HEK293 (cell line): Measurements from ENCODE around the gene COL18A1.

ENCODE experiments used
- ELK4 ChIP-seq: IDR thresholded peaks from 2 replicates; pipeline ENCODE4 v1.6.1; 2011; ENCODE audit warnings: mild to moderate bottlenecking, low read depth, low read length, borderline replicate concordance
- GLI2 ChIP-seq: fragments of 450-650 bp; formaldehyde crosslinking; IDR thresholded peaks from 2 replicates; pipeline ENCODE4; 2017; ENCODE audit warnings: missing biosample characterization, missing genetic modification characterization, low read depth, borderline replicate concordance
- IKZF3 ChIP-seq: fragments of 450-650 bp; IDR thresholded peaks from 2 replicates; pipeline ENCODE4 v1.5.0; 2018; ENCODE audit warnings: missing biosample characterization, mild to moderate bottlenecking, missing genetic modification characterization, moderate library complexity
- KLF8 ChIP-seq: fragments of 450-650 bp; formaldehyde crosslinking; IDR thresholded peaks from 2 replicates; pipeline ENCODE4 v1.5.1; 2016; ENCODE audit warnings: missing biosample characterization, missing genetic modification characterization
- PBX3 ChIP-seq: sonication (generic); formaldehyde crosslinking; IDR thresholded peaks from 2 replicates; pipeline ENCODE4 v1.8.1; 2022; ENCODE audit warnings: mild to moderate bottlenecking, moderate library complexity, missing genetic modification reagents
- ZBTB17 ChIP-seq: fragments of 450-650 bp; formaldehyde crosslinking; IDR thresholded peaks from 2 replicates; pipeline ENCODE4 v1.5.1; 2016; ENCODE audit warnings: missing biosample characterization, missing genetic modification characterization
- ZBTB49 ChIP-seq: fragments of 450-650 bp; formaldehyde crosslinking; IDR thresholded peaks from 2 replicates; pipeline ENCODE4 v1.5.1; 2016; ENCODE audit warnings: missing biosample characterization, missing genetic modification characterization, low read depth
- ZBTB7A ChIP-seq: fragments of 450-650 bp; formaldehyde crosslinking; IDR thresholded peaks from 2 replicates; pipeline ENCODE4 v1.5.1; 2016; ENCODE audit warnings: low read depth, missing biosample characterization, missing genetic modification characterization
- ZFHX2 ChIP-seq: fragments of 450-650 bp; formaldehyde crosslinking; conservative IDR thresholded peaks from 2 replicates; pipeline ENCODE4 v1.5.1; 2016; ENCODE audit warnings: missing biosample characterization, missing genetic modification characterization
- ZFP3 ChIP-seq: fragments of 450-650 bp; formaldehyde crosslinking; IDR thresholded peaks from 2 replicates; pipeline ENCODE4 v1.5.1; 2016; ENCODE audit warnings: low read depth, missing biosample characterization, missing genetic modification characterization
- ZNF10 ChIP-seq: fragments of 450-650 bp; formaldehyde crosslinking; IDR thresholded peaks from 2 replicates; pipeline ENCODE4 v1.5.1; 2017; ENCODE audit warnings: missing biosample characterization, missing genetic modification characterization
- ZNF121 ChIP-seq: fragments of 450-650 bp; formaldehyde crosslinking; IDR thresholded peaks from 2 replicates; pipeline ENCODE4 v1.5.1; 2016; ENCODE audit warnings: missing biosample characterization, missing genetic modification characterization
- ZNF140 ChIP-seq: fragments of 450-650 bp; formaldehyde crosslinking; IDR thresholded peaks from 2 replicates; pipeline ENCODE4 v1.5.1; 2016; ENCODE audit warnings: missing biosample characterization, missing genetic modification characterization
- ZNF148 ChIP-seq: fragments of 450-650 bp; formaldehyde crosslinking; IDR thresholded peaks from 2 replicates; pipeline ENCODE4 v1.5.0; 2017; ENCODE audit warnings: missing biosample characterization, missing genetic modification characterization, borderline replicate concordance
- ZNF223 ChIP-seq: fragments of 450-650 bp; formaldehyde crosslinking; IDR thresholded peaks from 2 replicates; pipeline ENCODE4 v1.5.1; 2016; ENCODE audit warnings: missing biosample characterization, missing genetic modification characterization
- ZNF292 ChIP-seq: fragments of 450-650 bp; formaldehyde crosslinking; IDR thresholded peaks from 2 replicates; pipeline ENCODE4 v1.5.1; 2016; ENCODE audit warnings: low read depth, missing biosample characterization, missing genetic modification characterization, borderline replicate concordance
- ZNF354C ChIP-seq: fragments of 450-650 bp; formaldehyde crosslinking; IDR thresholded peaks from 2 replicates; pipeline ENCODE4 v1.5.1; 2016; ENCODE audit warnings: missing biosample characterization, missing genetic modification characterization, low read depth, borderline replicate concordance
- ZNF48 ChIP-seq: fragments of 450-650 bp; formaldehyde crosslinking; IDR thresholded peaks from 2 replicates; pipeline ENCODE4 v1.5.1; 2016; ENCODE audit warnings: missing biosample characterization, missing genetic modification characterization
- ZNF488 ChIP-seq: fragments of 450-650 bp; formaldehyde crosslinking; IDR thresholded peaks from 2 replicates; pipeline ENCODE4 v1.5.1; 2016; ENCODE audit warnings: missing biosample characterization, missing genetic modification characterization
- ZNF513 ChIP-seq: fragments of 450-650 bp; IDR thresholded peaks from 2 replicates; pipeline ENCODE4 v1.5.1; 2018; ENCODE audit warnings: missing biosample characterization, missing genetic modification characterization
- ZNF529 ChIP-seq: fragments of 450-650 bp; formaldehyde crosslinking; IDR thresholded peaks from 2 replicates; pipeline ENCODE4 v1.5.1; 2017; ENCODE audit warnings: missing genetic modification characterization, missing biosample characterization; ENCODE audit not compliant: insufficient replicate concordance
- ZNF548 ChIP-seq: fragments of 450-650 bp; formaldehyde crosslinking; IDR thresholded peaks from 2 replicates; pipeline ENCODE4 v1.5.1; 2016; ENCODE audit warnings: missing biosample characterization, missing genetic modification characterization
- ZNF555 ChIP-seq: fragments of 450-650 bp; formaldehyde crosslinking; conservative IDR thresholded peaks from 2 replicates; pipeline ENCODE4 v1.5.1; 2017; ENCODE audit warnings: missing biosample characterization, mild to moderate bottlenecking, missing genetic modification characterization, inconsistent platforms
- ZNF624 ChIP-seq: fragments of 450-650 bp; formaldehyde crosslinking; IDR thresholded peaks from 2 replicates; pipeline ENCODE4 v1.5.1; 2017; ENCODE audit warnings: missing biosample characterization, missing genetic modification characterization
- ZNF639 ChIP-seq: fragments of 450-650 bp; formaldehyde crosslinking; IDR thresholded peaks from 2 replicates; pipeline ENCODE4 v1.5.1; 2016; ENCODE audit warnings: missing biosample characterization, missing genetic modification characterization
- ZNF768 ChIP-seq: fragments of 450-650 bp; formaldehyde crosslinking; IDR thresholded peaks from 2 replicates; pipeline ENCODE4 v1.5.1; 2018; ENCODE audit warnings: missing biosample characterization, mild to moderate bottlenecking, missing genetic modification characterization
- ZNF777 ChIP-seq: fragments of 450-650 bp; formaldehyde crosslinking; IDR thresholded peaks from 2 replicates; pipeline ENCODE4 v1.5.1; 2017; ENCODE audit warnings: missing biosample characterization, missing genetic modification characterization, borderline replicate concordance

The COL18A1 gene

GRCh38 chr21:45555557-45556301, 150.8 kb downstream of the COL18A1 start (continued):
- TF ChIP-seq ZNF624 (tag by site-specific recombination) (no peak), ZNF148 (tag by site-specific recombination) (no peak), ZNF488 (tag by site-specific recombination) (no peak), ZBTB17 (tag by site-specific recombination) (peak; percentile 81), ZNF548 (tag by site-specific recombination) (peak; percentile 31), ELK4 (no peak), ZBTB49 (tag by site-specific recombination) (no peak), ZNF223 (0 out of 2 replicates have a peak, but pooled peaks have one; percentile 15), ZFP3 (tag by site-specific recombination) (no peak), ZNF292 (tag by site-specific recombination) (no peak), PBX3 (CRISPR knock-in tag) (no peak), ZNF10 (no peak), ZNF555 (tag by site-specific recombination) (no peak), IKZF3 (tag by site-specific recombination) (peak; percentile 47; the same call in 1 of the 2 replicates), ZNF513 (tag by site-specific recombination) (no peak), ZNF48 (tag by site-specific recombination) (no peak), ZNF777 (tag by site-specific recombination) (peak; percentile 15; the same call in 1 of the 2 replicates), ZNF140 (tag by site-specific recombination) (no peak), GLI2 (no peak), ZNF529 (no peak), KLF8 (peak; percentile 89), ZNF354C (tag by site-specific recombination) (no peak), ZNF639 (tag by site-specific recombination) (peak; percentile 70), ZNF121 (tag by site-specific recombination) (peak; percentile 83), ZNF768 (tag by site-specific recombination) (no peak), ZFHX2 (tag by site-specific recombination) (peak; percentile 71), ZBTB7A (peak; percentile 93)
